Measurements from ENCODE around the gene CCL1. TPM values are rescaled to one million over a fixed set of nuclear protein-coding genes. Genes with fewer than 3 reads are reported as not detected.

CCL1 gene
- total RNA-seq, result not detected in 2 replicates

DNA sequence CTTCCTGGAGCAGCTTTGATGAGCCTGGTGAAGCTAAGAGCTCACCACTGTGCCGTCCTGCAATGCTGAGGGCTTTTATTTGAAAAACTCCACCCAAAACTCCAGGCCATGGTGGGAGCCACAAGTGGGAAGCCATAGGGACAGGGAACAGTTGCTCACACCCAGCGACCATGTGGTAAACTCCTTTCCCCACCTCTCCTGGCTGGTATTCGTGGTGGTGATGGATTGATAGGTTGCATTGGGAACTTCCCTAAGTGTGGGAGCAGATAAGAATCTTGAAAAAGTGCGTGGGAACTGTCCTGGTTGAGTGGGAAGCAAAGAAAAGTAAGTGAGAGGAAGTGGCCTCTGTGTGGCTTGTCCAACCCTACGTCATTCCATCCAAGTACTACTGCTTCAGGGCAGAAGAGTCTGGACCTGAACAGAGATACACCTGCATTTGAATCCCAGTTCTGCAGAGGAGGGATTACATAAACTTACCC, at the start of gene CCL1:
CCL1 (minus strand) TSS at position 51 of the 479 bp plus-strand sequence. CDS start 72 bp downstream, outside the sequence.
- TF ChIP-seq, protein P1, sequence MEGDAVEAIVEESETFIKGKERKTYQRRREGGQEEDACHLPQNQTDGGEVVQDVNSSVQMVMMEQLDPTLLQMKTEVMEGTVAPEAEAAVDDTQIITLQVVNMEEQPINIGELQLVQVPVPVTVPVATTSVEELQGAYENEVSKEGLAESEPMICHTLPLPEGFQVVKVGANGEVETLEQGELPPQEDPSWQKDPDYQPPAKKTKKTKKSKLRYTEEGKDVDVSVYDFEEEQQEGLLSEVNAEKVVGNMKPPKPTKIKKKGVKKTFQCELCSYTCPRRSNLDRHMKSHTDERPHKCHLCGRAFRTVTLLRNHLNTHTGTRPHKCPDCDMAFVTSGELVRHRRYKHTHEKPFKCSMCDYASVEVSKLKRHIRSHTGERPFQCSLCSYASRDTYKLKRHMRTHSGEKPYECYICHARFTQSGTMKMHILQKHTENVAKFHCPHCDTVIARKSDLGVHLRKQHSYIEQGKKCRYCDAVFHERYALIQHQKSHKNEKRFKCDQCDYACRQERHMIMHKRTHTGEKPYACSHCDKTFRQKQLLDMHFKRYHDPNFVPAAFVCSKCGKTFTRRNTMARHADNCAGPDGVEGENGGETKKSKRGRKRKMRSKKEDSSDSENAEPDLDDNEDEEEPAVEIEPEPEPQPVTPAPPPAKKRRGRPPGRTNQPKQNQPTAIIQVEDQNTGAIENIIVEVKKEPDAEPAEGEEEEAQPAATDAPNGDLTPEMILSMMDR (IDR thresholded peaks at IDR 0.05; ENCODE audit: insufficient read depth, low read length, severe bottlenecking), result no peak
- DNase-seq (ENCODE audit: low read depth), result no peak
- no peaks in the 10 kb centered on the region for H3K36me3 ChIP-seq (ENCODE audit: control insufficient read depth, insufficient read depth, low read length)
- FAIRE-seq, result no peak
- H3K4me3 ChIP-seq (ENCODE audit: low read depth, low read length), result no peak within 1 kb of the TSS
- H3K27me3 ChIP-seq (ENCODE audit: control insufficient read depth, insufficient read depth, low read length), result no peaks in the 10 kb centered on the region

DNA sequence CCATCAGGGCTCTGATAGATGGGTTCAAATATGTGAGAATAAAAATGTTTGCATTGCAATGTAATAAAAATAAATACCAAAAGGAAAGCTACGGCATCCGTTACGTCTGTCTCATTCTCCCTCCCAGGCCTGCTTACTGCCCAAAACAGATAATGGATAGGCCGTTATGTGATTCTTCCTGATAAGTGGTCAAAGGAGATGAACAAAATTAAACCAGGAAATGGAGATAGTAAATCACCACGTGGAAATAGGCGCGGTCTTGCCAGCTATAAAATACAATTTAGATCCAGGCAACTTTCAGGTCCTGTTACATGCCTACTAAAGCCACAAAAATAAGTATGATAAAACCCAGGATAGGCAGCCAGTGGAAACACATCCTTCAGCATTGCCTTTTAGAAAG, 49.5 kb upstream of the CCL1 start:
- DNase-seq (ENCODE audit: low read depth) (no peak), FAIRE-seq (no peak)
- Histone ChIP-seq H3K27me3 (ENCODE audit: control insufficient read depth, insufficient read depth, low read length) (no peaks in the 10 kb centered on the region), H3K4me3 (ENCODE audit: low read depth, low read length) (no peak overlapping the region), H3K36me3 (ENCODE audit: control insufficient read depth, insufficient read depth, low read length) (no peaks in the 10 kb centered on the region)
- TF ChIP-seq, protein P1 (IDR thresholded peaks at IDR 0.05; ENCODE audit: insufficient read depth, low read length, severe bottlenecking), result no peak

GRCh38 chr17:34411646-34412421, 48.8 kb upstream of the CCL1 start:
- FAIRE-seq, result peak; percentile 75
- Histone ChIP-seq H3K27me3 (ENCODE audit: control insufficient read depth, insufficient read depth, low read length) (no peaks in the 10 kb centered on the region), H3K4me3 (ENCODE audit: low read depth, low read length) (no peak overlapping the region)

GRCh38 chr17:34409352-34409751, 46.3 kb upstream of the CCL1 start:
- Histone ChIP-seq H3K27me3 (ENCODE audit: control insufficient read depth, insufficient read depth, low read length) (no peaks in the 10 kb centered on the region), H3K4me3 (ENCODE audit: low read depth, low read length) (no peak overlapping the region), H3K36me3 (ENCODE audit: control insufficient read depth, insufficient read depth, low read length) (no peaks in the 10 kb centered on the region)
- FAIRE-seq (no peak), DNase-seq (ENCODE audit: low read depth) (no peak)
- TF ChIP-seq, protein P1 (IDR thresholded peaks at IDR 0.05; ENCODE audit: insufficient read depth, low read length, severe bottlenecking), result no peak

More at GRCh38 chr17:34411646-34412421, 48.8 kb upstream of the CCL1 start:
- TF ChIP-seq, protein P1 (IDR thresholded peaks at IDR 0.05; ENCODE audit: insufficient read depth, low read length, severe bottlenecking), result no peak
- H3K36me3 ChIP-seq (ENCODE audit: control insufficient read depth, insufficient read depth, low read length), result no peaks in the 10 kb centered on the region
- no peak for DNase-seq (ENCODE audit: low read depth)

DNA sequence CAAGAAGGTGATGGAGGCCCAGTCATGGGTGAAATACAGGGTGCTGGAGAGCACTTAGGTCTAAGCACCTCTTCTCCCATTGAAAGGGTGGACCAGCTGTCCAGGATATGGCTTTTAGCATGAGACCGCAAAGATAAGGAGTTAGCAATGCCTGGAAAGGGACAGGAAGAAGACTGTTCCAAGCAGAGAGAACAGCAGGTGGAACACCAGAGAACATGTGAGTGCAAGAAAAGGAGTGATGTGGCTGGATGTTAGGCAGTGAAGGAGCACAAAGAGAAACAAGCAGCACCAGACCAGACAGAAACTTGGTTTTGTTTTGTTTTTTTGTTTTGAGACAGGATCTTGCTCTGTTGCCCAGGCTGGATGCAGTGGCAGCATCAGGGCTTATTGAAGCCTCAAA, 45.4 kb upstream of the CCL1 start:
- TF ChIP-seq, protein P1 (IDR thresholded peaks at IDR 0.05; ENCODE audit: insufficient read depth, low read length, severe bottlenecking), result no peak
- DNase-seq (ENCODE audit: low read depth) (no peak), FAIRE-seq (peak; percentile 32)
- H3K4me3 ChIP-seq (ENCODE audit: low read depth, low read length), result no peak overlapping the region
- no peaks in the 10 kb centered on the region for H3K27me3 ChIP-seq (ENCODE audit: control insufficient read depth, insufficient read depth, low read length)
- H3K36me3 ChIP-seq (ENCODE audit: control insufficient read depth, insufficient read depth, low read length), result no peaks in the 10 kb centered on the region

Measured in bronchial epithelial cell (primary cell).